T-helper 2 cell (primary cell): ENCODE data around the gene AFF3.

Experiments
- DNase-seq, 5 experiments: peaks; one replicate each; pipeline versions ENCODE4 v3.0.0 to v3.0.0-alpha.2; 2012 to 2022

Gene AFF3

GRCh38 chr2:99571533-99571932, 570.9 kb downstream of the AFF3 start:
- DNase-seq = no peak

GRCh38 chr2:99571021-99571420, 571.4 kb downstream of the AFF3 start:
- no peak for DNase-seq

- no peak for DNase-seq
Measured at GRCh38 chr2:99569386-99569785, 573.0 kb downstream of the AFF3 start.

GRCh38 chr2:99565227-99565626, 577.2 kb downstream of the AFF3 start:
- no peak for DNase-seq

- no peak for DNase-seq
Measured at GRCh38 chr2:99562516-99562915, 579.9 kb downstream of the AFF3 start.

- DNase-seq = no peak
Measured at GRCh38 chr2:99561804-99562203, 580.6 kb downstream of the AFF3 start.

GRCh38 chr2:99559075-99559662, 583.2 kb downstream of the AFF3 start:
- DNase-seq = peak; percentile 27 to 80 (median 75)

- no peak for DNase-seq
Measured at GRCh38 chr2:99555404-99555803, 587.0 kb downstream of the AFF3 start.

- no peak for DNase-seq
Measured at GRCh38 chr2:99554871-99555270, 587.5 kb downstream of the AFF3 start.

- no peak for DNase-seq
Measured at GRCh38 chr2:99554238-99554637, 588.2 kb downstream of the AFF3 start.

GRCh38 chr2:99552529-99552928, 589.9 kb downstream of the AFF3 start:
- no peak for DNase-seq

- DNase-seq = no peak
Measured at GRCh38 chr2:99550368-99550767, 592.0 kb downstream of the AFF3 start.

- no peak for DNase-seq
Measured at GRCh38 chr2:99545604-99546003, 596.8 kb downstream of the AFF3 start.

GRCh38 chr2:99545066-99545465, 597.3 kb downstream of the AFF3 start:
- DNase-seq = no peak

- DNase-seq = no peak
Measured at GRCh38 chr2:99544608-99545007, 597.8 kb downstream of the AFF3 start.

- DNase-seq = no peak
Measured at GRCh38 chr2:99543247-99543646, 599.1 kb downstream of the AFF3 start.

- no peak for DNase-seq
Measured at GRCh38 chr2:99537910-99538485, 604.4 kb downstream of the AFF3 start.

GRCh38 chr2:99524056-99524455, 618.3 kb downstream of the AFF3 start:
- DNase-seq = no peak

GRCh38 chr2:99522157-99522556, 620.2 kb downstream of the AFF3 start:
- DNase-seq = no peak

- no peak for DNase-seq
Measured at GRCh38 chr2:99520813-99521212, 621.6 kb downstream of the AFF3 start.

GRCh38 chr2:99520195-99520594, 622.2 kb downstream of the AFF3 start:
- DNase-seq = no peak

GRCh38 chr2:99514357-99514756, 628.0 kb downstream of the AFF3 start:
- DNase-seq = no peak

GRCh38 chr2:99512181-99512591, 630.2 kb downstream of the AFF3 start:
- DNase-seq = no peak

- DNase-seq = no peak
Measured at GRCh38 chr2:99509387-99509786, 633.0 kb downstream of the AFF3 start.
